Measurements from ENCODE around the gene ZNF611. TPM values are rescaled to one million over a fixed set of nuclear protein-coding genes. Genes with fewer than 3 reads are reported as not detected.
"Not testable (repeated sequence)": the region's sequence is repeated elsewhere in the genome, so short reads cannot be mapped to it uniquely, and the experiment has no call there.

ZNF611 gene
- total RNA-seq, 1 donor from 2014 or later = 9.4 TPM

GRCh38 chr19:52688335-52688734 is 46.5 kb downstream of the ZNF611 start:
- Histone ChIP-seq H3K4me3 (ENCODE audit: low read length in 3 of 3) (no peak overlapping the region), H3K27me3 (ENCODE audit: control insufficient read depth in 3 of 3, insufficient read depth in 3 of 3, low read length in 3 of 3) (peaks cover 0 to 9% (median 0%) of the 10 kb centered on the region in 3 donors), H3K27ac (ENCODE audit: low read depth, low read length) (no peak overlapping the region), H3K9ac (ENCODE audit: low read depth in 1 of 3, low read length in 3 of 3) (no peak overlapping the region), H3K36me3 (ENCODE audit: control insufficient read depth in 3 of 3, insufficient read depth in 3 of 3, low read length in 3 of 3) (no peaks in the 10 kb centered on the region), H3K9me3 (ENCODE audit: control insufficient read depth in 3 of 3, low read length in 3 of 3) (no peaks in the 10 kb centered on the region), H3K4me1 (ENCODE audit: control insufficient read depth in 3 of 3, insufficient read depth in 3 of 3, low read length in 3 of 3) (peaks cover 8 to 13% (median 11%) of the 10 kb centered on the region in 3 donors)

GRCh38 chr19:52687684-52688083 is 47.2 kb downstream of the ZNF611 start:
- Histone ChIP-seq H3K4me1 (ENCODE audit: control insufficient read depth in 3 of 3, insufficient read depth in 3 of 3, low read length in 3 of 3) (peaks cover 8 to 13% (median 11%) of the 10 kb centered on the region in 3 donors), H3K9ac (ENCODE audit: low read depth in 1 of 3, low read length in 3 of 3) (no peak overlapping the region), H3K27me3 (ENCODE audit: control insufficient read depth in 3 of 3, insufficient read depth in 3 of 3, low read length in 3 of 3) (peaks cover 0 to 9% (median 0%) of the 10 kb centered on the region in 3 donors), H3K9me3 (ENCODE audit: control insufficient read depth in 3 of 3, low read length in 3 of 3) (no peaks in the 10 kb centered on the region), H3K27ac (ENCODE audit: low read depth, low read length) (no peak overlapping the region), H3K36me3 (ENCODE audit: control insufficient read depth in 3 of 3, insufficient read depth in 3 of 3, low read length in 3 of 3) (no peaks in the 10 kb centered on the region), H3K4me3 (ENCODE audit: low read length in 3 of 3) (no peak overlapping the region)

- peaks cover 4 to 9% (median 8%) of the 10 kb centered on the region in 3 donors for H3K4me1 ChIP-seq (ENCODE audit: control insufficient read depth in 3 of 3, insufficient read depth in 3 of 3, low read length in 3 of 3)
- no peak overlapping the region for H3K27ac ChIP-seq (ENCODE audit: low read depth, low read length)
- H3K4me3 ChIP-seq (ENCODE audit: low read length in 3 of 3) = no peak overlapping the region
- H3K27me3 ChIP-seq (ENCODE audit: control insufficient read depth in 3 of 3, insufficient read depth in 3 of 3, low read length in 3 of 3) = peaks cover 0 to 3% (median 0%) of the 10 kb centered on the region in 3 donors
- no peaks in the 10 kb centered on the region for H3K9me3 ChIP-seq (ENCODE audit: control insufficient read depth in 3 of 3, low read length in 3 of 3)
- H3K9ac ChIP-seq (ENCODE audit: low read depth in 1 of 3, low read length in 3 of 3) = no peak overlapping the region
- no peaks in the 10 kb centered on the region for H3K36me3 ChIP-seq (ENCODE audit: control insufficient read depth in 3 of 3, insufficient read depth in 3 of 3, low read length in 3 of 3)
Observed at GRCh38 chr19:52685811-52686210, 49.0 kb downstream of the ZNF611 start.

GRCh38 chr19:52681216-52681615 is 53.6 kb downstream of the ZNF611 start:
- H3K4me3 ChIP-seq (ENCODE audit: low read length in 3 of 3); H3K27me3 ChIP-seq (ENCODE audit: control insufficient read depth in 3 of 3, insufficient read depth in 3 of 3, low read length in 3 of 3); H3K4me1 ChIP-seq (ENCODE audit: control insufficient read depth in 3 of 3, insufficient read depth in 3 of 3, low read length in 3 of 3); H3K36me3 ChIP-seq (ENCODE audit: control insufficient read depth in 3 of 3, insufficient read depth in 3 of 3, low read length in 3 of 3); H3K27ac ChIP-seq (ENCODE audit: low read depth, low read length); H3K9me3 ChIP-seq (ENCODE audit: control insufficient read depth in 3 of 3, low read length in 3 of 3); H3K9ac ChIP-seq (ENCODE audit: low read depth in 1 of 3, low read length in 3 of 3): not testable (repeated sequence)

- Histone ChIP-seq H3K4me1 (ENCODE audit: control insufficient read depth in 3 of 3, insufficient read depth in 3 of 3, low read length in 3 of 3) (no peaks in the 10 kb centered on the region), H3K27me3 (ENCODE audit: control insufficient read depth in 3 of 3, insufficient read depth in 3 of 3, low read length in 3 of 3) (no peaks in the 10 kb centered on the region), H3K36me3 (ENCODE audit: control insufficient read depth in 3 of 3, insufficient read depth in 3 of 3, low read length in 3 of 3) (peaks cover 0 to 2% (median 0%) of the 10 kb centered on the region in 3 donors), H3K9me3 (ENCODE audit: control insufficient read depth in 3 of 3, low read length in 3 of 3) (no peaks in the 10 kb centered on the region), H3K9ac (ENCODE audit: low read depth in 1 of 3, low read length in 3 of 3) (no peak overlapping the region), H3K4me3 (ENCODE audit: low read length in 3 of 3) (no peak overlapping the region), H3K27ac (ENCODE audit: low read depth, low read length) (no peak overlapping the region)
Observed at GRCh38 chr19:52679598-52679997, 55.2 kb downstream of the ZNF611 start.

- not testable (repeated sequence) for H3K9me3 ChIP-seq (ENCODE audit: control insufficient read depth in 3 of 3, low read length in 3 of 3); H3K4me1 ChIP-seq (ENCODE audit: control insufficient read depth in 3 of 3, insufficient read depth in 3 of 3, low read length in 3 of 3); H3K9ac ChIP-seq (ENCODE audit: low read depth in 1 of 3, low read length in 3 of 3); H3K27me3 ChIP-seq (ENCODE audit: control insufficient read depth in 3 of 3, insufficient read depth in 3 of 3, low read length in 3 of 3); H3K27ac ChIP-seq (ENCODE audit: low read depth, low read length); H3K36me3 ChIP-seq (ENCODE audit: control insufficient read depth in 3 of 3, insufficient read depth in 3 of 3, low read length in 3 of 3); H3K4me3 ChIP-seq (ENCODE audit: low read length in 3 of 3)
Observed at GRCh38 chr19:52675239-52675638, 59.6 kb downstream of the ZNF611 start.

- Histone ChIP-seq H3K4me1 (ENCODE audit: control insufficient read depth in 3 of 3, insufficient read depth in 3 of 3, low read length in 3 of 3) (no peaks in the 10 kb centered on the region), H3K9me3 (ENCODE audit: control insufficient read depth in 3 of 3, low read length in 3 of 3) (no peaks in the 10 kb centered on the region), H3K4me3 (ENCODE audit: low read length in 3 of 3) (no peak overlapping the region), H3K36me3 (ENCODE audit: control insufficient read depth in 3 of 3, insufficient read depth in 3 of 3, low read length in 3 of 3) (peaks cover 0 to 2% (median 0%) of the 10 kb centered on the region in 3 donors), H3K9ac (ENCODE audit: low read depth in 1 of 3, low read length in 3 of 3) (no peak overlapping the region), H3K27ac (ENCODE audit: low read depth, low read length) (no peak overlapping the region), H3K27me3 (ENCODE audit: control insufficient read depth in 3 of 3, insufficient read depth in 3 of 3, low read length in 3 of 3) (no peaks in the 10 kb centered on the region)
Observed at GRCh38 chr19:52673014-52673413, 61.8 kb downstream of the ZNF611 start.

GRCh38 chr19:52670046-52670445 is 64.8 kb downstream of the ZNF611 start:
- no peaks in the 10 kb centered on the region for H3K4me1 ChIP-seq (ENCODE audit: control insufficient read depth in 3 of 3, insufficient read depth in 3 of 3, low read length in 3 of 3)
- H3K36me3 ChIP-seq (ENCODE audit: control insufficient read depth in 3 of 3, insufficient read depth in 3 of 3, low read length in 3 of 3) = no peaks in the 10 kb centered on the region
- no peaks in the 10 kb centered on the region for H3K27me3 ChIP-seq (ENCODE audit: control insufficient read depth in 3 of 3, insufficient read depth in 3 of 3, low read length in 3 of 3)
- no peaks in the 10 kb centered on the region for H3K9me3 ChIP-seq (ENCODE audit: control insufficient read depth in 3 of 3, low read length in 3 of 3)
- no peak overlapping the region for H3K9ac ChIP-seq (ENCODE audit: low read depth in 1 of 3, low read length in 3 of 3)
- H3K4me3 ChIP-seq (ENCODE audit: low read length in 3 of 3) = no peak overlapping the region
- no peak overlapping the region for H3K27ac ChIP-seq (ENCODE audit: low read depth, low read length)

GRCh38 chr19:52669586-52669985 is 65.3 kb downstream of the ZNF611 start:
- Histone ChIP-seq H3K36me3 (ENCODE audit: control insufficient read depth in 3 of 3, insufficient read depth in 3 of 3, low read length in 3 of 3) (no peaks in the 10 kb centered on the region), H3K4me3 (ENCODE audit: low read length in 3 of 3) (no peak overlapping the region), H3K9me3 (ENCODE audit: control insufficient read depth in 3 of 3, low read length in 3 of 3) (no peaks in the 10 kb centered on the region), H3K27ac (ENCODE audit: low read depth, low read length) (no peak overlapping the region), H3K27me3 (ENCODE audit: control insufficient read depth in 3 of 3, insufficient read depth in 3 of 3, low read length in 3 of 3) (no peaks in the 10 kb centered on the region), H3K4me1 (ENCODE audit: control insufficient read depth in 3 of 3, insufficient read depth in 3 of 3, low read length in 3 of 3) (no peaks in the 10 kb centered on the region), H3K9ac (ENCODE audit: low read depth in 1 of 3, low read length in 3 of 3) (no peak overlapping the region)

- H3K9ac ChIP-seq (ENCODE audit: low read depth in 1 of 3, low read length in 3 of 3) = no peak overlapping the region
- no peak overlapping the region for H3K4me3 ChIP-seq (ENCODE audit: low read length in 3 of 3)
- H3K9me3 ChIP-seq (ENCODE audit: control insufficient read depth in 3 of 3, low read length in 3 of 3) = no peaks in the 10 kb centered on the region
- H3K27ac ChIP-seq (ENCODE audit: low read depth, low read length) = no peak overlapping the region
- no peaks in the 10 kb centered on the region for H3K4me1 ChIP-seq (ENCODE audit: control insufficient read depth in 3 of 3, insufficient read depth in 3 of 3, low read length in 3 of 3)
- no peaks in the 10 kb centered on the region for H3K27me3 ChIP-seq (ENCODE audit: control insufficient read depth in 3 of 3, insufficient read depth in 3 of 3, low read length in 3 of 3)
- H3K36me3 ChIP-seq (ENCODE audit: control insufficient read depth in 3 of 3, insufficient read depth in 3 of 3, low read length in 3 of 3) = no peaks in the 10 kb centered on the region
Observed at GRCh38 chr19:52667972-52668371, 66.9 kb downstream of the ZNF611 start.

GRCh38 chr19:52666506-52666905 is 68.3 kb downstream of the ZNF611 start:
- H3K27ac ChIP-seq (ENCODE audit: low read depth, low read length) = no peak overlapping the region
- H3K36me3 ChIP-seq (ENCODE audit: control insufficient read depth in 3 of 3, insufficient read depth in 3 of 3, low read length in 3 of 3) = no peaks in the 10 kb centered on the region
- no peaks in the 10 kb centered on the region for H3K4me1 ChIP-seq (ENCODE audit: control insufficient read depth in 3 of 3, insufficient read depth in 3 of 3, low read length in 3 of 3)
- no peaks in the 10 kb centered on the region for H3K9me3 ChIP-seq (ENCODE audit: control insufficient read depth in 3 of 3, low read length in 3 of 3)
- no peak overlapping the region for H3K9ac ChIP-seq (ENCODE audit: low read depth in 1 of 3, low read length in 3 of 3)
- no peak overlapping the region for H3K4me3 ChIP-seq (ENCODE audit: low read length in 3 of 3)
- no peaks in the 10 kb centered on the region for H3K27me3 ChIP-seq (ENCODE audit: control insufficient read depth in 3 of 3, insufficient read depth in 3 of 3, low read length in 3 of 3)

All from skeletal muscle tissue (tissue), 4 donors.